H9 (cell line): ENCODE measurements around the gene PIEZO2. TPM values are rescaled to one million over a fixed set of nuclear protein-coding genes. Genes with fewer than 3 reads are reported as not detected.

Source experiments
- DNase-seq: peaks from one replicate; pipeline ENCODE4 v3.0.0-alpha.2; 2017
- H2AFZ ChIP-seq: one replicate; pipeline ENCODE4 v1.6.1; 2013; ENCODE audit warnings: mild to moderate bottlenecking, low read length, control low read depth, moderate library complexity
- H2AK5ac ChIP-seq: 2 replicates; pipeline ENCODE4 v1.6.1; 2013; ENCODE audit warnings: low read length, control low read depth, mixed read lengths; ENCODE audit not compliant: insufficient read length
- H2BK120ac ChIP-seq: one replicate; pipeline ENCODE4 v1.6.1; 2013; ENCODE audit warnings: low read depth, mild to moderate bottlenecking, low read length, control low read depth, inconsistent platforms; ENCODE audit not compliant: poor library complexity, severe bottlenecking
- H2BK12ac ChIP-seq: 2 replicates; pipeline ENCODE4 v1.6.1; 2013; ENCODE audit warnings: low read length, control low read depth, mixed read lengths, low read depth; ENCODE audit not compliant: insufficient read length
- H2BK15ac ChIP-seq: 2 replicates; pipeline ENCODE4 v1.6.1; 2013; ENCODE audit warnings: low read depth, low read length, control low read depth
- H2BK20ac ChIP-seq: one replicate; pipeline ENCODE4 v1.6.1; 2013; ENCODE audit warnings: low read depth, mild to moderate bottlenecking, low read length, control low read depth, inconsistent platforms; ENCODE audit not compliant: poor library complexity, severe bottlenecking
- H2BK5ac ChIP-seq: 2 replicates; pipeline ENCODE4 v1.6.1; 2013; ENCODE audit warnings: low read length, control low read depth, mixed read lengths; ENCODE audit not compliant: insufficient read length
- H3K14ac ChIP-seq: 2 replicates; pipeline ENCODE4 v1.6.1; 2013; ENCODE audit warnings: low read length, control low read depth; ENCODE audit not compliant: insufficient read depth
- H3K18ac ChIP-seq: 2 replicates; pipeline ENCODE4 v1.6.1; 2013; ENCODE audit warnings: low read depth, mild to moderate bottlenecking, mixed read lengths, low read length, control low read depth; ENCODE audit not compliant: insufficient read length
- H3K23ac ChIP-seq: 2 replicates; pipeline ENCODE4 v1.6.1; 2013; ENCODE audit warnings: low read length, control low read depth, mixed read lengths, low read depth; ENCODE audit not compliant: insufficient read length
- H3K23me2 ChIP-seq: 2 replicates; pipeline ENCODE4 v1.6.1; 2013; ENCODE audit warnings: low read depth, mild to moderate bottlenecking, mixed read lengths, low read length, control low read depth; ENCODE audit not compliant: insufficient read length, poor library complexity, severe bottlenecking
- H3K27ac ChIP-seq: 2 replicates; pipeline ENCODE4 v1.5.1; 2013; ENCODE audit warnings: low read length, control low read depth, mixed read lengths, low read depth; ENCODE audit not compliant: insufficient read length
- H3K27me3 ChIP-seq: 2 replicates; pipeline ENCODE4 v1.6.1; 2013; ENCODE audit warnings: low read length, control low read depth, inconsistent platforms; ENCODE audit not compliant: insufficient read depth
- H3K4ac ChIP-seq: 2 replicates; pipeline ENCODE4 v1.6.1; 2013; ENCODE audit warnings: low read depth, mild to moderate bottlenecking, control low read depth, inconsistent platforms, low read length, moderate library complexity
- H3K4me1 ChIP-seq: 2 replicates; pipeline ENCODE4 v1.6.1; 2013; ENCODE audit warnings: low read length, control low read depth, inconsistent platforms; ENCODE audit not compliant: insufficient read depth
- H3K4me2 ChIP-seq: 2 replicates; pipeline ENCODE4 v1.6.1; 2013; ENCODE audit warnings: low read length, control low read depth, mixed read lengths; ENCODE audit not compliant: insufficient read length, insufficient read depth
- H3K56ac ChIP-seq: 2 replicates; pipeline ENCODE4 v1.6.1; 2013; ENCODE audit warnings: low read depth, mild to moderate bottlenecking, mixed read lengths, low read length, control low read depth; ENCODE audit not compliant: insufficient read length
- H3K79me1 ChIP-seq: 2 replicates; pipeline ENCODE4 v1.6.1; 2013; ENCODE audit warnings: low read depth, mild to moderate bottlenecking, moderate library complexity, low read length, control low read depth, inconsistent platforms; ENCODE audit not compliant: insufficient read depth, poor library complexity, severe bottlenecking
- H3K79me2 ChIP-seq: 2 replicates; pipeline ENCODE4 v1.6.1; 2013; ENCODE audit warnings: low read length, control low read depth, inconsistent platforms; ENCODE audit not compliant: insufficient read depth
- H3K9ac ChIP-seq: 2 replicates; pipeline ENCODE4 v1.6.1; 2013; ENCODE audit warnings: low read length, control low read depth, mixed read lengths; ENCODE audit not compliant: insufficient read length; ENCODE audit errors: extremely low read depth
- H3K9me3 ChIP-seq: one replicate; pipeline ENCODE4 v1.6.1; 2013; ENCODE audit warnings: low read depth, low read length, inconsistent platforms; ENCODE audit not compliant: control insufficient read depth
- H3T11ph ChIP-seq: one replicate; pipeline ENCODE4 v1.6.1; 2013; ENCODE audit warnings: mild to moderate bottlenecking, low read length, control low read depth, inconsistent platforms
- H4K20me1 ChIP-seq: one replicate; pipeline ENCODE4 v1.6.1; 2013; ENCODE audit not compliant: control insufficient read depth, insufficient read length, insufficient read depth
- H4K5ac ChIP-seq: 2 replicates; pipeline ENCODE4 v1.6.1; 2013; ENCODE audit warnings: low read depth, mild to moderate bottlenecking, mixed read lengths, low read length, control low read depth; ENCODE audit not compliant: insufficient read length
- H4K8ac ChIP-seq: replicated peaks from 2 replicates; pipeline ENCODE4 v1.6.1; 2013; ENCODE audit warnings: low read length, control low read depth, mixed read lengths, low read depth; ENCODE audit not compliant: insufficient read length
- H4K91ac ChIP-seq: 2 replicates; pipeline ENCODE4 v1.6.1; 2013; ENCODE audit warnings: low read depth, mild to moderate bottlenecking, moderate library complexity, mixed read lengths, low read length, control low read depth; ENCODE audit not compliant: insufficient read length
- H3K27ac Mint-ChIP-seq, 3 experiments: 2 replicates in 2 of 3; 3 replicates in 1 of 3; pipeline ENCODE4 v1.8.0; 2020 to 2021; ENCODE audit warnings: mixed read lengths in 3 of 3, mild to moderate bottlenecking in 1 of 3, moderate library complexity in 1 of 3
- H3K27me3 Mint-ChIP-seq: 2 replicates; pipeline ENCODE4 v1.8.0; 2021; ENCODE audit warnings: low read depth, mild to moderate bottlenecking, moderate library complexity, mixed read lengths
- H3K36me3 Mint-ChIP-seq, 3 experiments: 2 replicates in 2 of 3; 3 replicates in 1 of 3; pipeline ENCODE4 v1.8.0; 2020 to 2021; ENCODE audit warnings: low read depth in 3 of 3, mixed read lengths in 3 of 3; ENCODE audit not compliant: insufficient read depth in 1 of 3
- H3K4me1 Mint-ChIP-seq, 2 experiments: 2 replicates each; pipeline ENCODE4 v1.8.0; 2020; ENCODE audit warnings: mixed read lengths in 2 of 2
- H3K4me3 Mint-ChIP-seq, 2 experiments: 2 replicates in 1 of 2; 3 replicates in 1 of 2; pipeline ENCODE4 v1.8.0; 2020 to 2021; ENCODE audit warnings: mild to moderate bottlenecking in 2 of 2, mixed read lengths in 2 of 2, moderate library complexity in 1 of 2
- H3K9me3 Mint-ChIP-seq, 2 experiments: 2 replicates in 1 of 2; 3 replicates in 1 of 2; pipeline ENCODE4 v1.8.0; 2020; ENCODE audit warnings: mild to moderate bottlenecking in 2 of 2, mixed read lengths in 2 of 2, moderate library complexity in 1 of 2
- WGBS: extraction: QIAGEN DNeasy Blood & Tissue Kit; methylation state at CpG from one replicate; pipeline ENCODE4 v1.1.7; 2013; ENCODE audit warnings: missing lambda C conversion rate, low lambda C conversion rate, mixed read lengths; ENCODE audit not compliant: insufficient read length; ENCODE audit errors: extremely low coverage; 5-methylcytosine and 5-hydroxymethylcytosine counted together
- total RNA-seq: library from RNA; stranded (reverse); gene quantifications from 2 replicates; pipeline ENCODE4 v1.2.1, GENCODE V29; 2021
- TF ChIP-seq, protein P1 (sequence below): fragments of 200-600 bp; sonication (generic); conservative IDR thresholded peaks from 3 replicates; pipeline ENCODE4 v1.8.0; 2021; ENCODE audit warnings: antibody characterized with exemption, mild to moderate bottlenecking

The PIEZO2 gene
- total RNA-seq, 1 experiment from 2014 or later, result 3.9 TPM

DNA sequence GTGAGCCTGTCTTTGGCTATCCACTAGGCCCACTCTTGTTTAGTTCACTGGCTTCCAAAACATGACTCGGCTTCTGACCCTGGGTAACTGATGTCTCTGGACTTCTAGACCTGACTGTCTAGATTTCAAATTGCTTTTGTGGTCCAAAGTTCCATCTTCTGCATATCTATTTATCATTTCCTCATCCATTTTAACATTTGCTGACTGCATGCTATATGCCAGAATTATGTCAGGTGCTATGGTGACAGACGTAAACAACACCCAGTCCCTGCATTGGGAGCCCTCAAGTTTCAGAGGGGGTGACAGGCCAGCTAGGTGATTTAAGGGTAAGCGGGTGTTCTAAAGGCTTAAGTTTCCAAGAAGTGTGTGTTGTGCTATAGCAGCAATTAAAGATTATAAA is 140.9 kb downstream of the PIEZO2 start:
- H3K4ac ChIP-seq, result no peak overlapping the region
- H2AK5ac ChIP-seq, result no peak overlapping the region
- H3K4me1 ChIP-seq, result no peaks in the 10 kb centered on the region; the same call in 1 of the 2 replicates
- H3K9me3 ChIP-seq, result no peaks in the 10 kb centered on the region
- no peak overlapping the region for H2BK12ac ChIP-seq
- H4K8ac ChIP-seq, result no peak overlapping the region
- Mint-ChIP-seq H3K36me3 (no peaks in the 10 kb centered on the region; a peak in 1 of 7 replicates), H3K4me1 (peaks cover 14 to 15% of the 10 kb centered on the region in 2 experiments), H3K9me3 (no peaks in the 10 kb centered on the region), H3K27me3 (no peaks in the 10 kb centered on the region), H3K27ac (no peak overlapping the region; a peak in 1 of 7 replicates), H3K4me3 (no peak overlapping the region)
- H3K23ac ChIP-seq, result no peak overlapping the region
- no peaks in the 10 kb centered on the region; the same call in 1 of the 2 replicates for H3K79me2 ChIP-seq
- H2BK20ac ChIP-seq, result no peak overlapping the region
- no peak overlapping the region for H3K27ac ChIP-seq
- TF ChIP-seq, protein P1, sequence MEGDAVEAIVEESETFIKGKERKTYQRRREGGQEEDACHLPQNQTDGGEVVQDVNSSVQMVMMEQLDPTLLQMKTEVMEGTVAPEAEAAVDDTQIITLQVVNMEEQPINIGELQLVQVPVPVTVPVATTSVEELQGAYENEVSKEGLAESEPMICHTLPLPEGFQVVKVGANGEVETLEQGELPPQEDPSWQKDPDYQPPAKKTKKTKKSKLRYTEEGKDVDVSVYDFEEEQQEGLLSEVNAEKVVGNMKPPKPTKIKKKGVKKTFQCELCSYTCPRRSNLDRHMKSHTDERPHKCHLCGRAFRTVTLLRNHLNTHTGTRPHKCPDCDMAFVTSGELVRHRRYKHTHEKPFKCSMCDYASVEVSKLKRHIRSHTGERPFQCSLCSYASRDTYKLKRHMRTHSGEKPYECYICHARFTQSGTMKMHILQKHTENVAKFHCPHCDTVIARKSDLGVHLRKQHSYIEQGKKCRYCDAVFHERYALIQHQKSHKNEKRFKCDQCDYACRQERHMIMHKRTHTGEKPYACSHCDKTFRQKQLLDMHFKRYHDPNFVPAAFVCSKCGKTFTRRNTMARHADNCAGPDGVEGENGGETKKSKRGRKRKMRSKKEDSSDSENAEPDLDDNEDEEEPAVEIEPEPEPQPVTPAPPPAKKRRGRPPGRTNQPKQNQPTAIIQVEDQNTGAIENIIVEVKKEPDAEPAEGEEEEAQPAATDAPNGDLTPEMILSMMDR, result no peak
- no peak overlapping the region for H2BK15ac ChIP-seq
- no peaks in the 10 kb centered on the region for H3K23me2 ChIP-seq
- H3K79me1 ChIP-seq, result no peaks in the 10 kb centered on the region
- H4K5ac ChIP-seq, result no peak overlapping the region
- H3K18ac ChIP-seq, result no peak overlapping the region
- H3T11ph ChIP-seq, result no peak overlapping the region
- WGBS, result no CpG with 5 or more reads among the region's 3 CpGs
- H3K14ac ChIP-seq, result no peak overlapping the region
- no peak for DNase-seq
- no peaks in the 10 kb centered on the region for H4K20me1 ChIP-seq
- H2AFZ ChIP-seq, result no peak overlapping the region
- no peak overlapping the region for H2BK120ac ChIP-seq
- H3K56ac ChIP-seq, result no peak overlapping the region
- no peaks in the 10 kb centered on the region for H3K27me3 ChIP-seq
- H4K91ac ChIP-seq, result no peak overlapping the region
- no peak overlapping the region for H3K4me2 ChIP-seq
- no peak overlapping the region for H2BK5ac ChIP-seq
- no peak overlapping the region for H3K9ac ChIP-seq
